GM19468 (cell line): Measurements from ENCODE around the gene UBE2D4.

Experiments used
- ATAC-seq: cut with Tn5 transposase; IDR thresholded peaks from one replicate; pipeline ENCODE4 v1.9.1; 2021; ENCODE audit warnings: mild to moderate bottlenecking, moderate library complexity, moderate number of reproducible peaks; ENCODE audit not compliant: unreplicated experiment; ENCODE audit errors: extremely low read depth

Gene UBE2D4

GRCh38 chr7:43906331-43907010, 19.8 kb upstream of the UBE2D4 start, which contains the start of gene URGCP:
TSS of gene URGCP (minus strand) at chr7:43906596. CDS start at chr7:43906575, 21 bp downstream.
- peak; percentile 57 for ATAC-seq

- ATAC-seq = no peak
These were observed 11.4 kb upstream of the UBE2D4 start for GRCh38 chr7:43914795-43915194.

DNA sequence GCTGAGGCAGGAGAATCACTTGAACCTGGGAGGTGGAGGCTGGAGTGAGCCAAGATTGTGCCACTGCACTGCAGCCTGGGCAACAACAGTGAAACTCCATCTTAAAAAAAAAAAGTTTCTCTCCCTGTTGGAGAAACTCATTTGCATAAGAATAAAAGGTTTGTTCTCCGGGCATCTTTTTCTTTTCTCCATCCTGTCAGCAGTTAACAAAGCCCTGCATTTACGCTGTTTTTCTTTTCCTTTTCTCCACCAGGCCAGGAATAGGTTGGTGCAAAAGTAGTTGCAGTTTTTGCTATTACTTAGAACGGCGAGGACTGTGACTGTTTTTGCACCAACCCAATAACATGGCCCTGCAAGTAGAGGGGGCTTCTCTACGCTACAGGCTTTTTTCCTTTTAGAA, 10.3 kb upstream of the UBE2D4 start:
- no peak for ATAC-seq

- ATAC-seq = no peak
These were observed 4.8 kb upstream of the UBE2D4 start for GRCh38 chr7:43921423-43921822.

DNA sequence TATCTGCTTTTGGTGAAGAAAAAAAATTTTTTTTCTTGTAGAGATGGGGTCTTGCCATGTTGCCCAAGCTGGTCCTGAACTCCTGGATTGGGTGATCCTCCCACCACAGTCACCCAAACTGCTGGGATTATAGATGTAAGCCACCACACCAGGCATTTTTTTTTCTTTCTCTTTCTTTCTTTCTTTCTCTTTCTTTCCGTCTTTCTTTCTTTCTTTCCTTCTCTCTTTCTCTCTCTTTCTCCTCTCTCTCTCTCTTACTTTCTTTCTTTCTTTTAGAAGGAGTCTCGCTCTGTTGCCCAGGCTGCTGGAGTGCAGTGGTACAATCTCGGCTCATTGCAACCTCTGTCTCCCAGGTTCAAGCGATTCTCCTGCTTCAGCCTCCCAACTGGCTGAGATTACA, 3.5 kb upstream of the UBE2D4 start:
- no peak for ATAC-seq

DNA sequence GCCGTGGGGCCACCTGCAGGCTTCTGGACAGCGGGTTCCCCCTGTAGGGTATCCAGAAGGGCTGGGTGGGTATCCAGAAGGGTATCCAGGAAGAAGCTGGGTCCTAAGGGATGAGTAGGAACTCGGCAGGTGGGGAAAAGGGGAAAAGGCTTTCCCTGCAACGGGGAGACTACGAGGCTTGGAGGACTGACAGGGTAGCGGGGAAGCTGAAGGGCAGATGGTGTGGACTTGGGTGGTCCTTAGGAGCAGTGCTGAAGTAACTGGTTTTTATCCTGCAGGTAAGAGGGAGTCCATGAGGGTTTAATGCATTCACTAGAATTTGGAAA, 525 bp downstream of the UBE2D4 start:
- no peak for ATAC-seq

DNA sequence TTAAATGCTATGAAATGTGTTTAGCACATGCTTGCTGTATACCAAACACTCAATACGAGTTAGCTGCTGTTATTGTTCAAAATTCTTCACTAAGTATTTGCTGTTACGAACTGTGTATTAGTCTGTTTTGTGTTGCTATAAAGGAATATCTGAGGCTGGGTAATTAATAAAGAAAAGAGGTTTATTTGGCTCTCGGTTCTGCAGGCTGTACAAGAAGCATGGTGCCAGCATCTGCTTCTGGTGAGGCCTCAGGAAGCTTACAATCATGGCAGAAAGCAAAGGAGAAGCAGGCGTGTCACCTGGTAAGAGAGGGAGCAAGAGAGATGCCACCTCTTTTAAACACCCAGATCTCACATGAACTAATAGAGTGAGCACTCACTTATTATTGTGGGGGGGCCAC, 1.6 kb downstream of the UBE2D4 start:
- no peak for ATAC-seq

DNA sequence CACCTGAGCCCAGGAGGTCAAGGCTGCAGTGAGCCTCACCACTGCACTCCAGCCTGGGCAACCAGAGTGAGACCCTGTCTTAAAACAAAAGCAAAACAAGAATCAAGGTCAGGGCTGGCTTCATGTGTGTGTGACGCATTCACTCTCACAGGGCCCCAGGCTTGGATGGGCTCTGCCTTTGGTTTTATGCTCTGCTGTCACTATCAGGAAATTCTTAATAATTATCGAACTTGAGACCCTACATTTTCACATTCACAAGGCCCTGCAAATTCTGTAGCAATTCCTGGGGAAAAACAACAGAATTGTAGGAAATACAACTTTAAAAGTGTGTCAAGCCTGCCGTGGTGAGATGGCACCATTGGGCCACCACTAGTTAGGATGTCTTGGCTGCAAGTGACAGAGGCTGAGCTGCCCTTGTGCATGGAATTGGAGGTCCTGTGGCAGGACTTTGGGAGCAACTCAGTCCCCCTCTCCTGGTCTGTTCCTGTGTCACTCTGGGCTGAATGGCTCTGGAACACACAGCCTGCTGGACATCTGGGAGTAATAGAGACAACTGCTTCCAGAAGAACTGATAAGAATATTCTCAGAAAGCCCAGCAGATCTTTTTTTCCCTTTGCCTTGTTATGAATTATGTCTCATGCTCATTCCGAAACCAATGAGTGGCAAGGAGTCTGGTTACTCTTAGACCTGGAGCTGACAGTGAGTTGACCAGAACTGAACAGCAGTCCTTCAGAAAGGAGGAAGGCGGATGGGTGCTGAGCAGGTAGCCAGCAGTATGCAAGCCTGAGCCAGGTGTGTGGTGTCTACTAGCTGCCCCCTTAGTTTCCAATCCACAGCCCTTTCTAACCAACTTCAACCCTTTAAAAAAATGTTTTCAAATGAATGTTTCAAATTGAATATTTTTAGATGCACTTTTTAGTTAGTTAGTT, 3.6 kb downstream of the UBE2D4 start:
- ATAC-seq = no peak

DNA sequence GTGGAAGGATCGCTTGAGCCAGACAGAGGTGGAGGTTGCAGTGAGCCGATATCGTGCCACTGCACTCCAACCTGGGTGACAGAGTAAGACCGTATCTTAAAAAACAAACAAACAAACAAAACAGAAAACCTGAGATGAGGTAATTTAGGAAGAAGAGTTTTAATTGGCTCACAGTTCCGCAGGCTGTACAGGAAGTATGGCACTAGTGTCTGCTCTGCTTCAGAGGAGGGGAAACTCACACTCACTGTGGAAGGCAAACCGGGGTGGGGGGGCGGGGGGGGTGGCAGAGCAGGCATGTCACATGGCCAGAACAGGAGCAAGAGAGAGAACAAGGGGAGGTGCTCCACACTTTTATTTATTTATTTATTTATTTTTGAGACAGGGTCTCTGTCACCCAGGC, 5.1 kb downstream of the UBE2D4 start:
- ATAC-seq = no peak

DNA sequence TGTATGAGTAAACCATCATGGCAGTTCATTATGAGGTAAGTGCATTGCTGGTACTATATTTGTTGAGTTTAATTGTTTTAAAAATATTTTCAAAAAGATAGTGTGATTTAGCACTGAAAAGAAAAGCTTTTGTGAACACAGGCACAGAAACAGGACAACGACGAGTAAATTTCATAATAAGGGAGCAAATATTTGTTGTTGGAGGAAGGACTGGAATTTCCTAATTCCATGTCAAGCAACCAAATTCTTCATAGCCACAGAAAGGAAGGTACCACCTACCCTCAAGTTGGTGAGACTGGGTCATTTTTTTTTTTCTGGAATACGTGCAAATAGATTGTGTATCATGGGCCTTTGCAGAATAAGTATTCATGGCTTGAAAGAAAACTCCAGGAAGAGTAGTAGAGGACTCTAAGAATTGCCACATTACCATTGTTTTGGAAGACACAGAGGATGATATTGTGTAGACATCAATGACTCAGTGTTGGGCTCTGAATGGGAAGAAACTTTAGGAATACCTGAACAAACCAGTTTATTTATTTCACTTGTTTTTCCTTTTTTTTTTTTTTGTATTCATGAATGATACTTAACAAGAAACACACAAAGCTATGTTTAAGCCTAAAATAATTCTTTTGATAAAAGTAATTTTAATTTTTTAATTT, 7.8 kb downstream of the UBE2D4 start:
- no peak for ATAC-seq

DNA sequence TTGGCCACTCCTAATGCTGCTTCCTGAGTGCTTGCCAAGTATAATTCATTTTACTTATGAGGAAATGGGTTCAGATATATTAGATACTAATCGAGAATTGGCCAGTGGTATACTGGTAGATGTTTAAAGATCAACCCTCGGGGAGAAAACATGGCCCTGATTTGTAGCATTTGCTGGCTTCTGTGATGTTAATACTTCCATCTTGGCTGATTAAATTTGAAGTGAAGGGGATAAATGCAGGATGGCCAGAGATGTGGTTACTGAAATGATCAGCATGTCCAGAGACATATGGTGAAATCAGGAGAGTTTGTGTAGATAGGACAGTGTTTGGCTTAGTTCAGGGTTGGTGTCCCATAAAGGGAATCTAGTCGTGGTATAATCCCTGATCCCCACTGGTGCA, 11.2 kb downstream of the UBE2D4 start:
- ATAC-seq = no peak

DNA sequence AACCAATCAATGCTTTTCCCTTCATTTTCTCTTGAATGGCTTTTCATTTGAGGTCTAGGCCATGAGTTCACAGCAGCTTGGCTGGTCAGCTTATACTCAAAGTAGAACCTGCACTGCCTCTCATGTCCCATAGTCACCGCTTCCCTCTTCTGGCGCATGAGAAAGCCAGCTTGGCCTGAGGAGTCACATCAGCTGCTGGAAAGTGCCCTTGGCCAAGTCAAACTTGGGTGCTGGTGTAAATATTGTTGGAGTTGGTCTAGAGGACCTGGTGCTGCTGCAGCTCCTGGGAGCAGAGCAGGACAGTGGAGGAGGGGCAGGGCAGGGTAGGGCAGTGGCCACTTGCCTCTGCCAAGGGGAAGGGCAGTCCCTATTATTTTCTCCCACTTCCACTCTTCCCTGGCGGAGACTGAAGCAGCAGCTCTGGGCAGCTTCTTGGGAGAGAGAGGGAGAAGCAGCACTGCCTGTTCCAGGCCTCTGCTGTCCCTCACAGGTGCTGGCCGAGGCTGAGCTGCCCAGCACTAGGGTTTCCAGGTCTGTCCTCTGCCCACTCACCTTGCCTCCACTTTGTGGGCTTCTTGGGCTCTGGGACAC, 12.8 kb downstream of the UBE2D4 start:
- no peak for ATAC-seq

- ATAC-seq = no peak
These were observed 16.0 kb downstream of the UBE2D4 start for GRCh38 chr7:43942250-43942649.

DNA sequence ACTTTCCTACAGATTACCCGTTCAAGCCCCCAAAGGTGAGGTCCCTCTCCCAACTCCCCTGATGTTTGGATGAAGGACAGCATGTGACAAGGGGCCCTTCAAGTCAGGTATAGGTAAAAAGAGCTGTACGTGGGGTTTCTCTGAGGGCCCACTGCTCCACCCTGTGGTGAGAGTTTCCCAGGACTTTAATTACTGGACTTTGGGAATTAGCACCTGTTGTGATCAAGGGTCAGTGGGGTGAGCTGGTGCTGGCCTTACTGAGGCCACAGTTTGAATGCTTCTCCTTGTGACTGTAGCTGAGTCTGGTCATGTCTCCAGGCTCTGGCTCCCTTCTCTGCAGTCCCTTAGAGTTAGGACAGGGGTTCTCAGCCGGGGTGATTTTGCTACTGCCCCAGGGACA, 16.8 kb downstream of the UBE2D4 start:
- no peak for ATAC-seq

GRCh38 chr7:43943417-43944187, 17.4 kb downstream of the UBE2D4 start:
- ATAC-seq = no peak

DNA sequence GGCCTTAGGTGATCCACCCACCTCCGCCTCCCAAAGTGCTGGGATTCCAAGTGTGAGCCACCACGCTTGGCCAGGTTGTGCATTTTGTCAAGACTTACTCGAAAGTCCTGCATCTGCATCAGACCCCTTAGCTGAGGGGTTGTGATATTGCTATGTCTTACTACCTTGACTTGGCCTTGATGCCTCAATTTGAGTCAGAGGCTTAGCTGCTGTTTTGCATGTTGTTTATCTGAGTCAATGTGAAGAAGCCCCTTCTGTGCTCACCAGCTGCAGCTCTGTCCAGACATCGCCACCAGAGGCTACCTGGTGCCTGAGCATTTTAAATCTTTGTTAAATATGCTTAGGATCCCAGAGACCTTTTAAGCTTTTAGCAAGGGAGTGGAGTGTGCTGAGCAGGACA, 18.1 kb downstream of the UBE2D4 start:
- no peak for ATAC-seq

DNA sequence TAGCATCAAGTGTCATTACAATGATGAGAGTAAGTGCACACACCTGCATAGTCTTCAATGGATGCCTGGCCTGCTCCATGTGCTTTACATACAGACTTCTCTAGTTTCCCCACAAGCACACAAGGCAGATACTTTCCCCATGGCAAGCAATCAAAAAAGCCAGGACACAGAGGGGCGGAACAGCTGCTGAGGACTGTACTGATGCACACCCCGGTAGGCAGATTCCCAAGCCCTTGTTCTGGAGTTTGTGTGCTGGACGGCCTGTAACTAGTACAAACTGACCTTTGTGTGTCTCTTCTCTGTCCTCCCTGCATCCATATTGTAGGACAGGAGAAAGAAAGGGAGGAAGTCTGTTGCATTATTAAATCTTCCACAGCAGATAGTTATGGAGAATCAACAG, 25.8 kb downstream of the UBE2D4 start:
- no peak for ATAC-seq

DNA sequence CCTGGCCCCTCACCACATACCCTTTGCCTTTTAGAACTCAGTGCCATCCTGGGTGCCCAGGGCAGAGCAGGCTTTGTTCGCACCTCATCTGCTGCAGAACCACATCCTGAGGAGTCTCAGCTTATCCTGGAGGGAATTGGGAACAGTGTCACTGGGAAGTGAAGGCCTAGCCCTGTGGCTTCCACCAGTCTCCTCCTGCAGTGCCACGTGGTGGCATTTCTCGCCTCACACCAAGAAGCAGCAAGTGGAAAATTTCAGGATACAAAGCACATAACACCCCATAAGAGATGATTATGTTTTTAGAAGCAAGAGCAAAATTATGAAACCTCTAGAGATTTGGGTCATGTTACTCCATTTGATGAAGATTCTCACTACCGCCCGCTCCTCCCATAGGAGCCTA, 26.8 kb downstream of the UBE2D4 start:
- ATAC-seq = no peak

DNA sequence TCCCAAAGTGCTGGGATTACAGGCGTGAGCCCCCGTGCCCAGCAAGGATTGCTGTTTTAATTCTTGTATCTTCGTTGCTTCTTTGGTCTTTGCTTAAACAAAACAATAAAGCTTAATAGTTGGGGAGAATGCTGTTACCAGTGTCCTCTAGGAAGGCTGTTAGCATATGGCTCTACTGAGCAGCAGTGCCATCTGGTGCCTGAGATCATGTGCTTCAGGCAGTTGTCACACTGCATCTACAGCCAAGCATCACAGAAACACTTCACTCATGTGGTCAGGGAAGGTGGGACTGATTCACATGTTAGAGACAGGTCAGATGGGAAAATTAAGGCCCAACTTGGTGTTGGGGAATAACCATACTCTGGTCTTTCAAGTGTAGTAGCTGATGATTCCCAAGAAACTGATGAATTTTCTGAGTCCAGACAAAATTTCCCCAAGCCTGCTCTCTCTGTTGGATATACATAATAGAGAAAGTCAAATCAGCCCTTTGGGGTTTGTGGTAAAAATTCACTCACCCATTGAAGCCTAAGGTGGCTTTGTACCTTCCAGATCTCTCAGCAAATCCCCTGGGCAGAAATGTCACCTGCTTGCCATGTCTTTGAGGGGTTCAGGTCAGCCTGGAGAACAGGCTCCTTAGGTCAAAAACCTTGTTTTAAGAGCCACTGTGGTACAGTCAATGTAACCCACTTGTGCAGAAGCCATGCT, 28.4 kb downstream of the UBE2D4 start:
- no peak for ATAC-seq
